Neural progenitor cell (in vitro differentiated cells): ENCODE results near the gene LRP1B. TPM values are rescaled to one million over a fixed set of nuclear protein-coding genes. Genes with fewer than 3 reads are reported as not detected.

Experiments used
- DNase-seq: peaks from one replicate; pipeline ENCODE4 v3.0.0-alpha.2; 2016; ENCODE audit warnings: low spot score
- H2AFZ ChIP-seq: fragments of 200-600 bp; sonication (generic); replicated peaks from 2 replicates; pipeline ENCODE4 v1.6.1; 2016; ENCODE audit warnings: antibody characterized with exemption
- H3F3A ChIP-seq: fragments of 200-600 bp; sonication (generic); 2 replicates; pipeline ENCODE4 v1.6.1; 2016; ENCODE audit warnings: antibody characterized with exemption, low read depth
- H3K27ac ChIP-seq: fragments of 200-600 bp; sonication (generic); 2 replicates; pipeline ENCODE4 v1.5.1; 2016; ENCODE audit warnings: mild to moderate bottlenecking
- H3K27me3 ChIP-seq: fragments of 200-600 bp; sonication (generic); 2 replicates; pipeline ENCODE4 v1.6.1; 2016; ENCODE audit warnings: mild to moderate bottlenecking, moderate library complexity
- H3K36me3 ChIP-seq: fragments of 200-600 bp; sonication (generic); 2 replicates; pipeline ENCODE4 v1.5.1; 2016
- H3K4me1 ChIP-seq: fragments of 200-600 bp; sonication (generic); 2 replicates; pipeline ENCODE4 v1.6.1; 2016; ENCODE audit warnings: mixed run types
- H3K4me2 ChIP-seq: fragments of 200-600 bp; sonication (generic); 2 replicates; pipeline ENCODE4 v1.6.1; 2016
- H3K4me3 ChIP-seq: fragments of 200-600 bp; sonication (generic); 2 replicates; pipeline ENCODE4 v1.5.1; 2016
- H3K79me2 ChIP-seq: fragments of 200-600 bp; sonication (generic); 2 replicates; pipeline ENCODE4 v1.6.1; 2016; ENCODE audit warnings: low read depth
- H3K9ac ChIP-seq: fragments of 200-600 bp; sonication (generic); 2 replicates; pipeline ENCODE4 v1.6.1; 2016
- H3K9me3 ChIP-seq: fragments of 200-600 bp; sonication (generic); 2 replicates; pipeline ENCODE4 v1.5.1; 2016; ENCODE audit warnings: low read depth
- H4K20me1 ChIP-seq: fragments of 200-600 bp; sonication (generic); 2 replicates; pipeline ENCODE4 v1.6.1; 2016; ENCODE audit warnings: low read depth
- H3K27ac Mint-ChIP-seq: 3 replicates; pipeline ENCODE4 v1.8.0; 2021; ENCODE audit warnings: mixed read lengths
- H3K27me3 Mint-ChIP-seq: 2 replicates; pipeline ENCODE4 v1.8.0; 2022; ENCODE audit warnings: low read depth, mild to moderate bottlenecking, inconsistent platforms, moderate library complexity, mixed read lengths; ENCODE audit not compliant: insufficient read depth
- H3K36me3 Mint-ChIP-seq: 3 replicates; pipeline ENCODE4 v1.8.0; 2021; ENCODE audit warnings: mixed read lengths
- H3K4me1 Mint-ChIP-seq: 3 replicates; pipeline ENCODE4 v1.8.0; 2021; ENCODE audit warnings: mixed read lengths
- H3K4me3 Mint-ChIP-seq: 3 replicates; pipeline ENCODE4 v1.8.0; 2021; ENCODE audit warnings: mild to moderate bottlenecking, moderate library complexity, mixed read lengths
- H3K9me3 Mint-ChIP-seq: 3 replicates; pipeline ENCODE4 v1.8.0; 2020; ENCODE audit warnings: mixed read lengths
- CTCF ChIP-seq: fragments of 200-600 bp; sonication (generic); IDR thresholded peaks from 2 replicates; pipeline ENCODE4 v1.5.1; 2017; ENCODE audit warnings: antibody characterized with exemption, mild to moderate bottlenecking
- EZH2 ChIP-seq: fragments of 200-600 bp; sonication (generic); IDR thresholded peaks from 2 replicates; pipeline ENCODE4 v1.6.1; 2017; ENCODE audit warnings: antibody characterized with exemption, mild to moderate bottlenecking, moderate library complexity
- EZH2phosphoT487 ChIP-seq: fragments of 200-600 bp; sonication (generic); IDR thresholded peaks from 2 replicates; pipeline ENCODE4 v1.6.1; 2017; ENCODE audit warnings: antibody characterized with exemption
- total RNA-seq: library from RNA; depleted of rRNA; stranded (reverse); fragments of >200 nt; gene quantifications from 2 replicates; pipeline ENCODE4 v1.2.3, GENCODE V29; 2015; ENCODE audit warnings: low replicate concordance

The LRP1B gene
- total RNA-seq, 1 donor from 2014 or later = not detected

DNA sequence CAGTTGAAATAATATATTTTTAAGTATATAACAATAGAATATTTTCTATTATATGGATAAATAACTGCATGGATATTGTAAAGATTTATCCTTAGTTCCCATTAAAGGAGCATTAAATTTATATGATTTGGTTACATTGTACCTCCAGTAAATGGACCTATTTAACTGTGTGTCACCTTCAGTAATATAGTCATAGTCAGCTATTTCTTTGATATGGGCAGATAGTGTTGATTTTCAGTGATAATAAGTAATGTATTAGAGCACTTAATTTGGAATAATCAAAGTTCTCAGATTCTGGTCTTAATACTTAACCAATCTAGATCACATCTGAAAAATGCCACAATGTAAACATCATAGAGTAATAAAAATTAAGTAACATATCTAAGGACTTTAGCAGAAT lies 1823.3 kb downstream of the LRP1B start:
- H3K27ac Mint-ChIP-seq = no peak overlapping the region
- no peaks in the 10 kb centered on the region for H3K79me2 ChIP-seq

GRCh38 chr2:140295767-140296166 lies 1835.0 kb downstream of the LRP1B start:
- no peak overlapping the region for H3K4me3 ChIP-seq
- H2AFZ ChIP-seq = no peak overlapping the region
- H3F3A ChIP-seq = no peaks in the 10 kb centered on the region
- H3K27ac Mint-ChIP-seq = no peak overlapping the region
- no peaks in the 10 kb centered on the region for H3K36me3 ChIP-seq
- H3K4me2 ChIP-seq = no peak overlapping the region
- no peak overlapping the region for H3K9ac ChIP-seq
- H3K4me1 Mint-ChIP-seq = no peaks in the 10 kb centered on the region
- no peaks in the 10 kb centered on the region for H3K4me1 ChIP-seq
- no peaks in the 10 kb centered on the region for H3K9me3 Mint-ChIP-seq
- H3K27me3 ChIP-seq = no peaks in the 10 kb centered on the region
- TF ChIP-seq EZH2 (no peak), EZH2phosphoT487 (no peak), CTCF (no peak)
- no peaks in the 10 kb centered on the region for H3K79me2 ChIP-seq
- H3K36me3 Mint-ChIP-seq = no peaks in the 10 kb centered on the region
- no peak for DNase-seq
- H3K27me3 Mint-ChIP-seq = peaks cover 4% of the 10 kb centered on the region
- no peaks in the 10 kb centered on the region for H3K9me3 ChIP-seq
- no peaks in the 10 kb centered on the region for H4K20me1 ChIP-seq
- H3K27ac ChIP-seq = no peak overlapping the region
- no peak overlapping the region for H3K4me3 Mint-ChIP-seq

More for the DNA sequence above, 1823.3 kb downstream of the LRP1B start:
- Histone ChIP-seq H3K4me1 (no peaks in the 10 kb centered on the region), H3K4me3 (no peak overlapping the region), H3K9ac (no peak overlapping the region), H3K27me3 (no peaks in the 10 kb centered on the region), H2AFZ (no peak overlapping the region), H3K4me2 (no peak overlapping the region), H3K36me3 (no peaks in the 10 kb centered on the region), H3K9me3 (no peaks in the 10 kb centered on the region), H3K27ac (no peak overlapping the region), H3F3A (no peaks in the 10 kb centered on the region), H4K20me1 (no peaks in the 10 kb centered on the region)
- DNase-seq = no peak
- Mint-ChIP-seq H3K36me3 (no peaks in the 10 kb centered on the region), H3K27me3 (no peaks in the 10 kb centered on the region), H3K4me3 (no peak overlapping the region), H3K9me3 (no peaks in the 10 kb centered on the region), H3K4me1 (no peaks in the 10 kb centered on the region)
- no peak for TF ChIP-seq CTCF
- TF ChIP-seq EZH2phosphoT487 = no peak
- no peak for TF ChIP-seq EZH2

GRCh38 chr2:140288726-140289125 lies 1842.1 kb downstream of the LRP1B start:
- H3K4me1 Mint-ChIP-seq = no peaks in the 10 kb centered on the region
- Histone ChIP-seq H3K79me2 (no peaks in the 10 kb centered on the region), H4K20me1 (no peaks in the 10 kb centered on the region), H3K27me3 (no peaks in the 10 kb centered on the region), H3K4me1 (no peaks in the 10 kb centered on the region), H3K4me3 (no peak overlapping the region), H3K36me3 (no peaks in the 10 kb centered on the region), H3K27ac (no peak overlapping the region), H3F3A (no peaks in the 10 kb centered on the region), H2AFZ (no peak overlapping the region), H3K9me3 (no peaks in the 10 kb centered on the region), H3K9ac (no peak overlapping the region), H3K4me2 (no peak overlapping the region)
- no peak overlapping the region for H3K27ac Mint-ChIP-seq
- no peaks in the 10 kb centered on the region for H3K27me3 Mint-ChIP-seq
- TF ChIP-seq CTCF = no peak
- TF ChIP-seq EZH2phosphoT487 = no peak
- TF ChIP-seq EZH2 = no peak
- no peak for DNase-seq
- H3K9me3 Mint-ChIP-seq = no peaks in the 10 kb centered on the region
- no peaks in the 10 kb centered on the region for H3K36me3 Mint-ChIP-seq
- no peak overlapping the region for H3K4me3 Mint-ChIP-seq

GRCh38 chr2:140288213-140288612 lies 1842.6 kb downstream of the LRP1B start:
- no peaks in the 10 kb centered on the region for H3K36me3 Mint-ChIP-seq
- H2AFZ ChIP-seq = no peak overlapping the region
- H3K9me3 Mint-ChIP-seq = no peaks in the 10 kb centered on the region
- no peak overlapping the region for H3K27ac ChIP-seq
- H4K20me1 ChIP-seq = no peaks in the 10 kb centered on the region
- H3K79me2 ChIP-seq = no peaks in the 10 kb centered on the region
- TF ChIP-seq EZH2 (no peak), CTCF (no peak), EZH2phosphoT487 (no peak)
- H3K4me1 ChIP-seq = no peaks in the 10 kb centered on the region
- no peak overlapping the region for H3K4me2 ChIP-seq
- H3K27ac Mint-ChIP-seq = no peak overlapping the region
- DNase-seq = no peak
- no peaks in the 10 kb centered on the region for H3K36me3 ChIP-seq
- H3K9ac ChIP-seq = no peak overlapping the region
- H3K27me3 ChIP-seq = no peaks in the 10 kb centered on the region
- H3K4me1 Mint-ChIP-seq = no peaks in the 10 kb centered on the region
- H3K4me3 ChIP-seq = no peak overlapping the region
- no peaks in the 10 kb centered on the region for H3K27me3 Mint-ChIP-seq
- H3K9me3 ChIP-seq = no peaks in the 10 kb centered on the region
- no peak overlapping the region for H3K4me3 Mint-ChIP-seq
- H3F3A ChIP-seq = no peaks in the 10 kb centered on the region
